GM18870 (cell line): ENCODE results near the gene SP100.

ENCODE experiments used
- ATAC-seq: cut with Tn5 transposase; IDR thresholded peaks from one replicate; pipeline ENCODE4 v1.9.1; 2021; ENCODE audit warnings: moderate library complexity; ENCODE audit not compliant: unreplicated experiment

SP100 gene

DNA sequence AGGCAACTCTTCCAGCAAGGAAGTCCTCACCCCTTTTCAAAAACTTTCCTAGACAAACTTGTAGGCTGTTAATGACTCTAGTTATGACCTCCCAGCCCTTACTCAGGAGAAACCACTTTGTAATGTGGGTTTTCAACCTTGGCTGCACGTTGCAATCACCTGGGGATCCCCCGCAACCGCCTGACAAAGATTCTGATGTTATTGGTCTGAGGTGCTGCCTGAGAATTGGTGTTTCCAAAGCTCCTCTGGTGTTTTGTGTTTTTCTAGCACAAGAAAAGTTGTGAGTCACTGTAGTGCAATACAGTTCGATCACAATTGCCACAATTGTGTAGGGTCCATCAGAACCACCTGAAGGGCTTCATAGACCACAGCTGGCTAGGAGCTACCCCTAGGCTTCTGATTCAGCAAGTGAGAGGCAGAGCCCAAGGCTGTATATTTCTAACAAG lies 121.6 kb downstream of the SP100 start:
- peak; percentile 75 for ATAC-seq

DNA sequence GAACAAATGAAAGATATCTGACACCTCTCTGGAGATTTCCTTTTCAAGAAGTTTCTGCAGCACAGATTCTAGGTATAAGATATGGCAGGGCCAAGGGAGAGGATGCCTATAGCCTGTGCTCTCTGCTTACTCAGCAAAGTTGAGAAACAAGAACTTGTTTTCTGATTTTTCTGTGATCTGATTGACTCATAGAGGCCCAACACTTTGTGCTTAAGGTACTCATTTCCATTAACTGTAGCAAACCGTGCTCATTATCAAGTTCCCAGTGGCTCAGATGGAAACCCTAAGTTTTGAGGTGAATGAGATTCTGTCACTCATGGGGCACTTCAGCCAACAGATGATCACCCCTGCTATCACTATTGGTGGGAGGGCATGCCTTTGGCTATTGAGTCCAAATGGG lies 124.3 kb downstream of the SP100 start:
- ATAC-seq: no peak

DNA sequence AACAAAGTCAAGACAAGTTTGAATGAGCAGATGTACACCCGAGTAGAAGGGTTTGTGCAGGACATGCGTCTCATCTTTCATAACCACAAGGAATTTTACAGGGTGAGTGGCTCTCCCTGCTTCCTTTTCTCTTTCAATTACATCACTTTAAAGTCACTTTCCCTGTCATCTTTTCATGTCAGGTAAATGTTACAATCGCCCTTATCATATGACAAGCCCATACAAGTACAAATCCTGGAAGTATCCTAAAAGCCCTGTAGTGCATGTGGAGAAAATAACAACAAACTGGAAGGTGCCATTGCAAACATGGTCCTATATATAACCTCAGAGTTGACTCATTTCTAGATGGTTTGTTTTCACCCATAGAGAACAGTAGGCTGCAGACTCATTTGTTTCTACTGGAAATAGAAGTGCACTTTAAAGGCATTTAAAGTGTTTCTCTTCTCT lies 126.0 kb downstream of the SP100 start:
- ATAC-seq: peak; percentile 69

DNA sequence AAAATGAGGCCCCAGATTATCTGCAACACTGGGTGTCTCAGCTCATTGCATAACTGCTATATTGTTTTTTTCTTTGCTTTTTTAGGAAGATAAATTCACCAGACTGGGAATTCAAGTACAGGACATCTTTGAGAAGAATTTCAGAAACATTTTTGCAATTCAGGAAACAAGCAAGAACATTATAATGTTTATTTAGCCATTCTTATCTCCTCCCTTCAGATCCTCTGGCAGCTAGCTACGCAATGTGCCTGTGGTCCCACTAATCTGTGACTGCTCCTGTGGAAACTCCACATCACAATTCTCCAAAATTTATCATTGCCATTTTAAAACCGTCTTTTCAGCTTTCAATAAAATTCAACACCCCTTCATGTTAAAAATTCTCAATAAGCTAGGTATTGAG lies 126.8 kb downstream of the SP100 start:
- no peak for ATAC-seq

DNA sequence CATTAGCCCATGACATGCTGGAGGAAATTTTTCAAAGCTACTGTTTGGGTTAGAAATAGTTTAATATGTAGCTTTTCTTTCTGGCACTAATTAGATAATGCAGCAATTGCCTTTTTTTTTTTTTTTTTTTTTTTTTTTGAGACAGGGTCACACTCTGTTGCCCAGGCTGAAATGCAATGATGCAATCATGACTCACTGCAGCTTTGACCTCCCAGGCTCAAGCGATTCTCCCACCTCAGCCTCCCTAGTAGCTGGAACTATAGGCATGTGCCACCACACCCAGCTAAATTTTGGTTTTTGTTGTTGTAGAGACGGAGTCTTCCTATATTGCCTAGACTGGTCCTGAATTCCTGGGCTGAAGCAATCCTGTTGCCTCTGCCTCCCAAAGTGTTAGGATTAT lies 136.2 kb downstream of the SP100 start:
- no peak for ATAC-seq

DNA sequence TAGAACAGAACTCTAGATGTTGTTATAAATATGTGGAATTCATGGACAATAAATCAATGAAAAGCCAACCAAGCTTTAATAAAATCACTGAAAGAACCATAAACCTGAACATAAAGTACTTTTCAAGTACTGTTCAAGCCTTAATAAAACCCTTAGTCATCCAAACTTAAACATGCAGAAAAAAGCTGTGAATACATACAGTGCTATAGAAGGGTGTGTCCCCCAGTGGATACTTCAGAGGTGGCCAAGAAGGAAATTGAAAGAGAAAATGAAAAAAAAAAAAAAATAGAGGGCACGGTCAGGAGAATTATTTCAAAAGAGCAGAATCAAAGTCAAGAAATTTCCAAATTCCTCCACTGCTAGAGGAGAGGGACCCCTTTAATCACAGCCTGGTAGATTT lies 141.1 kb downstream of the SP100 start:
- ATAC-seq: no peak

DNA sequence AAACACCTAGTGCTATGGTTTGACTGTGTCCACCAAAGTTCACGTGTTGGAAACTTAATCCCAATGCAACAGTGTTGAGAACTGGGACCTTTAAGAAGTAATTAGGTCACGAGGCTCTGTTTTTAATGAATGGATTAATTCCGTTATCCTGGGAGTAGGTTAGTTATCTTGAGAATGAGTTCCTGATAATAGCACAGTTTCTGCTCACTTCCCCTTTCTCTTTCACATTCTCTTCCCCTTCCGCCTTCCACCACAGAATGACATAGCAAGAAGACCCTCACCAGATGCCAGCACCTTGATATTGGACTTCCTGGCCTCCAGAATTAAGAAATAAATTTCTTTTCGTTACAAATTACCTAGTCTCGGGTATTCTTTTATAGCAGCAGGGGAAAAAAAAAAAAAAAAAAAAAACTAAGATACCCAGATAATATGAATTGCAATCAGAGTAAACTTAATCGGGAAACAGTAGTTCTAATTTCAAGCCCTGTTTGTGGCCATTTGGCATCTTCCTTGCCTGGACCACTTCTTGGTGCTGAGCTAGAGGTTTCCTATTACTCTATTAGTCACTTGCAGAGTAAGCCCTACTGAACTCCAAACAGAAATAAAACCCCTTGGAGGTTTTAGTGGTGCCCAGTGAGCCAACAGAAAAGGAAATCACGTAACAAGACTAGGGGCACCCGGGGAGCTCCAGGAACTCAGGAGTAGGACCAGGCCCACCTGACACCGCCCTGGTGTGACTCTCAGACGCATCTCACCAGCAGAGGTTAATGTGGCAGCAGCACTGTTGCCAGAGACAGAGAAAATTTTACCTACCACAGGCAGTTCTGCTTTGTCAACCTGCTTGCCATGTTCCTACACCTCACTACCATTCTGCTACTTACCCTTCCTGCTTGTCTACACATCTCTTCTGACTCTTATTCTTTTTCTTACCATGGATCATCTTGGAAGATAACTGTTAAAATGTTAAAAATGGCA lies 149.1 kb downstream of the SP100 start:
- ATAC-seq: no peak

DNA sequence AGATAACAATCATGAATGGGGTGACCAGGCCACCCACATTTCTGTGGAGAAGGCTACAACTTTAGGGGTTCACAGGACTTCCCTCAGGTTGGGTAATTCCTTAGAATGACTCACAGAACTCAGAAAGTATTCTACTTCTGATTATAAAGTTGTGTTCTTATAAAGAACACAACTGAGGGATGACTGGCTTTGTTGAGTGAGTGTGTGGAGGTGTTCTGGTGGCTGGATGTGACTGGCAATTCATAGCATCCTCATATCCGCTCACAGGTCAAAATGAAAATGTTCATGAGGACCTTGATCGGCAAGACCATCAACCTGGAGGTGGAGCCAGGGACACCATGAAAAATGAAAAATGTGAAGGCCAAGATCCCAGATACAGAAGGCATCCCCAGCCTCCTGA lies 153.3 kb downstream of the SP100 start:
- ATAC-seq: no peak

DNA sequence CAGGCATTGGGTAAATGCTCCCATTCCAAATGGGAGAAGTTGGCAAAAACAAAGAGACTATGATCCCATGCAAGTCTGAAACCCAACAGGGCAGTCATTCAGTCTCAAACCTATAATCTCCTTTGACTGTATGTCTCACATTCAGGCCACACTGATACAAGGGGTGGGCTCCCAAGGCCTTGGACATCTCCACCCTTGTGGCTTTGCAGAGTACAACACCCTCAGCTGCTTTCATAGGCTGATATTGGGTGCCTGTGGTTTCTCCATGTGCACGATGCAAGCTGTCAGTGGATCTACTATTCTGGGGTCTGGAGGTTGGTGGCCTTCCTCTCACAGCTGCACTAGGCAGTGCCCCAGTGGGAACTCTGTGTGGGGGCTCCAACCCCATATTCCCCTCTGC lies 155.0 kb downstream of the SP100 start:
- ATAC-seq: no peak

DNA sequence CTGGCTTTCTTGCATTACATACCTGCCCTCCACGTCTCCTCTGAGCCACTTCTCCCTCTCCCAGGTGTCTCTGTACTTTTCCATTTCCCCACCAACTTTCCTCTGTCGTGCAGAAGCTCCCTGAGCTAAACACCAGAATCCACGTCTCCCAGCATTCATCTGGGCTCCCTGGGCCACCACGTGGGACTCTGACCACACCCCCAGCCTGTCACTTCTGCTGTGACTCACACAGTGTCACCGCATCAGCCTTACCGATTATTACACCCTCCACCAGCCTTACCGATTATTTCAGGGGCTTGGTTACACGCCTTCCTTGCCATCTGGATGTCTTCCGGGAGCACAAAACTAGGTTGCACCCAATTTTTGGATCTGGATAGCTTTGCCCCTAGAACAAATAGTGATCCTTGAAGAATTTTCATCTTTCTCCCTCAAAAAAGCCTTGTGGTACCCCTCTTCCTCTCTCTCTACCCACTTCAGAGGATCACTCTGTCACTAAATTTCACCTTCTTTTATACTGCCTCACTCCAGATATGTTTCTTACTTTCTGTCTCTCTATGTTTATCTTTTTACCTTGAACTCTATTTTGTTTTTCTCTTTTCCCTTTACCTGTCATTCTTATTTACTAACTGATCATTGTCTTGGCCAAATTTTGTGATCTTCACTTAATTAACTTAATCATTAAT lies 159.8 kb downstream of the SP100 start:
- ATAC-seq: no peak

DNA sequence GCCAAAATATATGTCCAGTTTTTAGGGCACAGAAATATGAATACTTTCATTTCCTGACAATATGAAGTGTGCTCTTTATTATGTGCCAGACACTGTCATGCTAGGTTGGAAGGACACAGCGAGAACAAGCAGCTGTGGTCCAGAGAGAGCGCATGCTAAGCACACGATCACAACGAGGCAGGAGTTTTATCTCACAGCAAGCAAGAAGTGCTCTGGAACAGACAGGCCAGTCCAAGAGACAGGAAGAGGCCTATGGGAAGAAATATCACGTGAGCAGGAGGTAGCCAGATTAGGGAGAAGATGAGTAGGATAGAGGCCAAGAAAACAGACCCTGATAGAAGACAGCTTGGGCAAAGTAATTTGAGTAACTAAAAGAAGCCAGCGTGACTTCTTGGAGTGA lies 161.1 kb downstream of the SP100 start:
- ATAC-seq: no peak

DNA sequence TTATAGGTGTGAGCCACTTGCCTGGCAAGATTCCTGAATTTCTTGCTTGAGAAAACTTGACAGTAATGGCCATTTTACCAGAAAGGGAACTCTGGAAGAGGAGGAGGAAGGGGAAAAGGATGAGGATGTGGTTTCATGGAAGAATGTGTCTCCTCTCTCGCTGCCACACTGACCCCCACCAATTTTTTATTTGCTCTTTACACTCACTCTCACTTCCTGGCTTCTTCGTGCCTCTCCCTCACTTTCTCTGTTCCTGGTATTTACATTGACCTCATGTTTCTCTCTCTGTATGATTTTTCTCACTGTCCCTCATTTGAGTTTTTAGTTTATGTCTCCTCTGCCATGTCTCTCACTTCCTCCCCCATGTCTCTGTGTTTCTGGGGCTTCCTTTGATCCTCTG lies 162.1 kb downstream of the SP100 start:
- ATAC-seq: no peak

DNA sequence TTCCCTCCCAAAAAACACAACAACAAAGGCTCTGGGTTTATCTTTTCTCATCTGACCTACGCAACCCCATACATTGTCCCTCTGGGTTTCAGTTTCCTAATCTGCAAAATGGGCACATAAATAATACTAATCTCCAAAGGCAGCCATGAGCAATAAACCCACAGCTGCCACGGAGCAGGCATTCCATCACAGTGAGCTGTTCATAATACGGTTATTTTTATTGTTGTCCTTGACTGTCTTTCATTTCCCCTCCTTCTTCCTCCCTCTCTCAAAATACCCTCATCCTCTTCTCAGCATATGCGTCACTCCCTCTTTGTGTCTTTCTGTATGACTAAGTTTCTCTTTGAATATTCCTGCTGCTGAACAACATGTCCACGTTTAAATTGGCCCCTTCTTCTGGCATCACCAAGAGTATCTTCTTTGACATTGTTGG lies 166.9 kb downstream of the SP100 start:
- peak; percentile 78 for ATAC-seq

DNA sequence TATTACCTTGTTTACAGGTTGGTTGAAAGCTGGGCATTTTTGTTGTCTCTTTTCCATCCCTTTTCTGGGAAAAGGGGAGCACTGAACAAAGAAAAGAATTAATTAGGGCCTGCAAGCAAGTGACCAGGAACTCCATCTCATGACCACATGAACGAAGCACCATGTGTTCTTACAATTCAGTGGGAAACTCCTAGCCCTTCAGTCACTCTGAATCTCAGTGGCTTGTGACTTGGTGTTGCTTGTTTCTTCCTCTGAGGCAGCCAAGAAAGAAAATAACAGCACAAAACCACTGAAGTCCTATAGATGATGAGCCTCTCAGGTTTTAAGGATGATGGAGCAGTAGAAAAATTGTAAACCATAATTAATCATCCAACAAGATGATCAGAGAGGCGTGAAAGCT lies 167.6 kb downstream of the SP100 start:
- no peak for ATAC-seq

DNA sequence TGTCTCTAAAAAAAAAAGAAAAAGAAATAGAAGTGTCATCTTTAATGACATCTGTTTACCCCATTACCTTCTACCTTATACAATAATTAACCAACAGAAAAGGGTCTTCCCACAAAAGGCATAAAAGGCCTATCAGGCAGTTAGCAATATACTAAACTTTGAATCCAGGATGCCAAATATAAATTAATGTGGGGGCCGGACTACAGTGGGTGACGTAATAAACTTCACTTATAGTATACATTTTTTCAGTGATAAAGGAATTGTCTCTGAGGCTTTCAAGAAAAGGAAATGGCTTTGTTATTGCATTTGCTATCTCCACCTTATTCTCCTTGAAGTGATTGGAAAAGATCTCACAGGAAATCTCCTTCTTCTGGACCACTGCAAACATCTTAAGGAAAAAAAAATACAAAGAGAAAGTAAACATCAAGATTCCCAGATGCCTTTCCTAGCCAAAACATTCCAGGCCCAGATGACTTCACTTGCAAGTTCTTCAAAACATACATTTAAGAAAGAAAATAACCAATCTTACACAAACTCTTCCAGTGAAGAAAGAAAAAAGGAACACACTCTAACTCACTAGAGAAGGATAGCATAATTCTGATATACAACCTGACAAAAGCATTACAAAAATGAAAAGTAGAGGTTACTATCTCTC lies 170.5 kb downstream of the SP100 start:
- no peak for ATAC-seq

DNA sequence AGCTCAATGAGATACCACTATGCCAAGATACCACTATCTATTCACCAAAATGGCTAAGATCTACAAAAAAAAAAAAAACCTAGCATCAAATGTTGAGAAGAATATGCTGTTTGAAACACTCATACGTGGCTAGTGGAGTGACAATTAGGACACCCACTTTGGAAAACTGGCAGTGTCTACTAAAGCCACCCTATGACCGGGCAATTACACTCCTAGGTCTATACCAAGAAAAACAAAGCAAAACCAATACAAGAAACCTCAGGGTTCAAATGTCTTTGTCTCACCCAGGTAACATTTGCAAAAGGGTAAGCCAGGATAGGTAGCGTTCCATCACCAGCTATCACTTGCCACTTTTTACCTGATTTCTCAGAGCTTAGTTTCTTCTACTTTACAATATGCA lies 173.0 kb downstream of the SP100 start:
- peak; percentile 1 for ATAC-seq

DNA sequence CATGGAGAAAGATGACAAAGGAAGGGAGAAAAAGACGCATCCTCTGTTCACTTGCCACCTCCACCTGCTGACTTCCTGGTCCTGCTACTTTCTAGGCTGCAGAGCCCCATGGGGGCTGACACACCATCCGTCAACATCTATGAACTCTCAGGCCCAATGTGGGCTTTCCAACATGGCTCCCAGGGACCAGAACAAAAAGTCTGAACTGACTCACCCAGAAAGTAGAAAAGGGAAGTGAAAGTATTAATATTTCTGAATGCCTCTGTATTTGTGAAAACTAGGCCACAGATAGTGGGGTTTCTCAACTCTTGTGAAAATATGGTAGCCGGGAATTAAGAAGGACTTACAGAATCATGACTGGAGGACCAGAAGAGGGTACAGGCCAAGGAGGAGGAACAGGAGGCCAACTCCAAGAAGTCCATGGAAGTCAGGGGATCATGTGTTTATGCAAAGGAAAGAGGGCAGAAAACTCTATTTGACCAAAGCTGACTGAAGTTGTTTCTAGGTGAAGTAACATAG lies 173.6 kb downstream of the SP100 start:
- ATAC-seq: peak; percentile 96

DNA sequence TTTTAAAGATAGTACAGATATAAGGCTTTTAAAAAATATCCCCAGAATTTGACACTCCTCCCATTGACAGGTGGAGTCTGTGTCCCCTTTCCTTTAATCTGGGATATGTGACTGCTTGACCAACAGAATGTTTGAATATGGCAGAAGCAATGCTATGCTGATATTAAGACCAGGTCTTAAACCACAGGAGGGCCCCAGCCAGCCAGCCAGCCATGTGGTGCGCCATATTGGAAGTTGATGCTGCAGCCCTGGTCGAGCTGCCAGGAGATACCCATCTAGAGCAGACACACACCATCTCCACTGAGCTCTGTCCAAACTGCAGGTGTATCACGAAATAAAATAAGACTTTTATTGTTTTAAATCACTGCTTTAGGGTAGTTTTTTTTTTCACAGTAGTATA lies 174.3 kb downstream of the SP100 start:
- ATAC-seq: no peak

DNA sequence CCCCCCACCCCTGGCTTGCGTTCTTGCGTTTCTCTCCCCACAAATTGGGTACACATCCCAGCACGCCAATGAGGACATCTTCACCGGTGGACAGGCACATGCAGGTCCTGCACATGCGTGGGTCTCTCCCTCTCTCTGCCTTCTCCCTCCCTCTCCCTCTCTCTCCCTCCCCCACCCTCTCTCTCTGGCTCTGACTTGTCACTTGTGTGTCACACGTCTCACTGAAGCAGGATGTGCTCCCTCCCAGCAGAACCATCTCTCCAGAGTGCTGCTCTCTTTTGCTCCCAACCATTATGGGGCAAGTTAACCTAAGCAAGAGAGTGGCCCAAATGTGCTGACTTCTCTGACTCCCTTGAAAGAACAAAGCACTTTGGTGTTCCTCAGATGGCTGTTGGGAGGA lies 175.8 kb downstream of the SP100 start:
- ATAC-seq: no peak

DNA sequence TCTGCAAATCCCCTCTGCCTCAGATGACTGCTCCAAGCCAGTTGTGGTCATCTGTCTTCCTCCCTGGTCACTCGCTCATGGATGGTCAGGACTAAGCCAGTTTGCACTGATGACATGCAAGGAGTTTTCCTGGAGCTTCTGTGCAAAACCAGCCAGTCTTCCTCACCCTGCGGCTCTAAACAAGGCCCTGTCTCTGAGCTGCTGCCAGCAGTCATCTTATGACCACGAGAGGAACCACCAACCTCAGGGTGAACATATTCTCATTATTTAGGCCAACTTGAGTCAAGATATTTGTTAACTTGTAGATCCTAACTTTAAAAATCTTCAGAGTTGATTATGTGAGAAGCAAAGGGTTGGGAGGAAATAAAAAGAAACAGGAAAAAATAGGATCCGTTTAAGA lies 176.8 kb downstream of the SP100 start:
- no peak for ATAC-seq
